Activated naive CD4-positive, alpha-beta T cell treated with anti-CD3 and anti-CD28 coated beads, Interleukin-2, amount 50 U/mL, for 24 hours (primary cell): ENCODE measurements around the gene GSTT2.
"Not testable (repeated sequence)": the region's sequence is repeated elsewhere in the genome, so short reads cannot be mapped to it uniquely, and the experiment has no call there.

Experiments
- H3K27ac Mint-ChIP-seq: one replicate; pipeline ENCODE4 v1.8.0; 2021; ENCODE audit warnings: mild to moderate bottlenecking, mixed read lengths
- H3K27me3 Mint-ChIP-seq: one replicate; pipeline ENCODE4 v1.8.0; 2021; ENCODE audit warnings: mixed read lengths
- H3K36me3 Mint-ChIP-seq: one replicate; pipeline ENCODE4 v1.8.0; 2021; ENCODE audit warnings: mixed read lengths
- H3K4me1 Mint-ChIP-seq: one replicate; pipeline ENCODE4 v1.8.0; 2021; ENCODE audit warnings: mixed read lengths
- H3K4me3 Mint-ChIP-seq: one replicate; pipeline ENCODE4 v1.8.0; 2021; ENCODE audit warnings: mild to moderate bottlenecking, mixed read lengths
- H3K9me3 Mint-ChIP-seq: one replicate; pipeline ENCODE4 v1.8.0; 2021; ENCODE audit warnings: mixed read lengths

Gene GSTT2

GRCh38 chr22:23979557-23980240 lies at the start of gene GSTT2:
Gene GSTT2 (plus strand): TSS chr22:23980134.
- H3K27ac Mint-ChIP-seq, H3K4me1 Mint-ChIP-seq, H3K27me3 Mint-ChIP-seq, H3K4me3 Mint-ChIP-seq, H3K36me3 Mint-ChIP-seq, H3K9me3 Mint-ChIP-seq: not testable (repeated sequence)

DNA sequence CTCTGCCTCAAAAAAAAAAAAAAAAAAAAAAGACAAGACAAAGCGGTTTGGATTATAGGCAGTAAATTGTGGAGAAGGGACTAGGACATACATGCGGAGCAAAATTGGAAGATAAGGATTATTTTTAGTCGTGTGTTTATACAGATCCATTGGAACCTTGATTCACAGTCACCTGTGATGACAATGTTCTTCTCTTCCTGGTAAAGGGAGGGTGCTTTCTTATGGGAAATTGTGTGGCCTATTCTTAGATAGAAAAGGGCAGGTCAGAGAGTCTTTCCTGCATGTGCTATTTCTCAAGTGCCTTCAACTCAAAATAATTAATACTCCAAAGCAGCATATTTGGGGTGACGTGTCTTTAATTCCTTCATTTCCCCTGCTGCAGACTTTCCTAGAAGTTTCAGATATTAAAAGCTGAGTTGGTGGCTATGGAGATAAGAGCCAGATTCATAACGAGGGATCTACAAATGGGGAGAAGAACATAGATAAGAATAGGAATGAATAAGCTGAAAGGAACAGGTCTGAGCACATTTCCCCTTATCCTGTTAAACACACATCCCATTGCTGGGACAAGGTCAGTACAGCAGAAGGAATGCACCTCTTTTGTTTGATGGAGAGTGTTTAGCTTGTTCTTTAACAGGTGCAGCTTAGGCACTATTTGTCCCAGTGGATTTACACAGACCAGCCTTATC lies 41.5 kb upstream of the GSTT2 start:
- Mint-ChIP-seq H3K9me3 (no peaks in the 10 kb centered on the region), H3K27ac (no peak overlapping the region), H3K27me3 (no peaks in the 10 kb centered on the region), H3K4me3 (no peak overlapping the region), H3K36me3 (no peaks in the 10 kb centered on the region), H3K4me1 (no peaks in the 10 kb centered on the region)

DNA sequence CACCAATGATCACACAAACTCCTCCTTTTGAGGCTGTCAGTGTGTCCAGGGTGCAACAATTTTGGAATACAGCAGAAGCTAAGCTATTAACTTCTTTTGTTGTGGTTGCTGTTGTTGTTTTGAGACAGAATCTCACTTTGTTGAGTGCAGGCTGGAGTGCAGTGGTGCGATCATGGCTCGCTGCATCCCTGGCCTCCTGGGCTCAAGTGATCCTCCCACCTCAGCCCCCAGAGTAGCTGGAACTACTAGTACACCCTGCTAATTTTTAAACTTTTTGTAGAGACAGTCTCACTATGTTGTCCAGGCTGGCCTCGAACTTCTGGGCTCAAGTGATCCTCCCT lies 40.9 kb upstream of the GSTT2 start:
- Mint-ChIP-seq H3K9me3 (no peaks in the 10 kb centered on the region), H3K4me1 (no peaks in the 10 kb centered on the region), H3K27me3 (no peaks in the 10 kb centered on the region), H3K4me3 (no peak overlapping the region), H3K27ac (no peak overlapping the region), H3K36me3 (no peaks in the 10 kb centered on the region)

GRCh38 chr22:23940166-23940565 lies 39.8 kb upstream of the GSTT2 start:
- H3K36me3 Mint-ChIP-seq, H3K9me3 Mint-ChIP-seq, H3K4me1 Mint-ChIP-seq, H3K4me3 Mint-ChIP-seq, H3K27me3 Mint-ChIP-seq, H3K27ac Mint-ChIP-seq: not testable (repeated sequence)

DNA sequence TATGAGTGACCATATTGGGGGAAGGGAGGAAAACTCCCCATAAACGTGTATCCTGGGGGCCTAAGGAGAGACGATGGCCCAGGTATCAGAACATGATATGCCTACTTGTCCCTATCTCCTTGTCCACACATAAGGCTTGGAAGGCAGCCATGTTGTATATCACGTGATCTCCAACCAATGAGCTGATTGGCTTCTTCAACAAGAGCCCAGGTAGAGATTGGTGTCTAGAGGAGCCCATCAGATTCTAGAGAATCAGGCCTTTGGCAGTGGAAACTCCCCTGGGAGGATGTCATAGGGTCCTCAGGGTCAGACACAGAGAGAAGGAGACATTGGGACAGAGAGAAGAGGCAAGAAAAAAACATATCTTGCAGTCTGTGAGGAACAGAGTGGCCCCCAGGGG lies 32.5 kb upstream of the GSTT2 start:
- not testable (repeated sequence) for H3K27me3 Mint-ChIP-seq, H3K4me3 Mint-ChIP-seq, H3K4me1 Mint-ChIP-seq, H3K27ac Mint-ChIP-seq, H3K9me3 Mint-ChIP-seq, H3K36me3 Mint-ChIP-seq

DNA sequence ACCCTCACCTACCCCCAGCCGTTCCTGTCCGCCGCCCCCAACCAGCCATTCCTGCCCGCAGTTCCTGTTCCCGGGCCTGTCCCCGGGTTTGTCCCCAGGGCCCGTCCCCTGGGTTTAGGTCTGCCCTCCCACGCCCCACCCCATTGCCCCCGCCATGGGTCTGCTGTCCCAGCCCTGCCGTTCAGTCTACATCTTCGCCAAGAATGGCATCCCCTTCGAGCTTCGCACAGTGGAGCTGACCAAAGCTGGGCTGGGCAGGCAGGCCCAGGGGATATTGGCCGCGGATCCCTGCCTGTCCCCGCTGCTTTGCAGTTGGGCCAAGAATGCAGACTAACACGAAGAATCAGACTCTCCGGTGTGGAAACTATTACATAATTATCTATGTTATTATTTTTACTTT lies 30.2 kb upstream of the GSTT2 start:
- H3K4me1 Mint-ChIP-seq, H3K9me3 Mint-ChIP-seq, H3K36me3 Mint-ChIP-seq, H3K27me3 Mint-ChIP-seq, H3K27ac Mint-ChIP-seq, H3K4me3 Mint-ChIP-seq: not testable (repeated sequence)

- H3K4me1 Mint-ChIP-seq, H3K9me3 Mint-ChIP-seq, H3K27me3 Mint-ChIP-seq, H3K27ac Mint-ChIP-seq, H3K36me3 Mint-ChIP-seq, H3K4me3 Mint-ChIP-seq: not testable (repeated sequence)
These were observed 28.6 kb upstream of the GSTT2 start for GRCh38 chr22:23951383-23951782.

GRCh38 chr22:23952794-23953405 lies 27.0 kb upstream of the GSTT2 start:
- H3K27ac Mint-ChIP-seq, H3K4me1 Mint-ChIP-seq, H3K4me3 Mint-ChIP-seq, H3K36me3 Mint-ChIP-seq, H3K27me3 Mint-ChIP-seq, H3K9me3 Mint-ChIP-seq: not testable (repeated sequence)

DNA sequence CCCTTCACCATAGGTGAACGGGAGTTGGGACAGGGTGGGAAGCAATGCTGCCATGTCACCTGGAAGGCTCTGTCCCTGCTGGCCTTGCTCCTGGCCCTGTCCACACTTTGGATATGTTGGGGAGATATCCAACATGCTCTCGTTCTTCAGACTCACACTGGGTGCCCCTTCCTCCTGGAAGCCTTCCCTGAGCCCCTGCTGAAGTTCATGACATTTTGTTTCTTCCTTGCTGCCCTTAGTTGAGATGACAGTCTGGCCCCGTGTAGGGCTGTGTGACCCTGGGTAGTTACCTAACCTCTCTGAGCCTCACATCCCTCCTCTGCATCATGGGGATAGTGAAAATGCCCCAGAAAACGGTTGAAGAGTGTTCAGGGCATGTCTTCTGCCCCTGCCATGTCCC lies 26.4 kb upstream of the GSTT2 start:
- not testable (repeated sequence) for H3K27me3 Mint-ChIP-seq, H3K4me1 Mint-ChIP-seq, H3K9me3 Mint-ChIP-seq, H3K27ac Mint-ChIP-seq, H3K36me3 Mint-ChIP-seq, H3K4me3 Mint-ChIP-seq

DNA sequence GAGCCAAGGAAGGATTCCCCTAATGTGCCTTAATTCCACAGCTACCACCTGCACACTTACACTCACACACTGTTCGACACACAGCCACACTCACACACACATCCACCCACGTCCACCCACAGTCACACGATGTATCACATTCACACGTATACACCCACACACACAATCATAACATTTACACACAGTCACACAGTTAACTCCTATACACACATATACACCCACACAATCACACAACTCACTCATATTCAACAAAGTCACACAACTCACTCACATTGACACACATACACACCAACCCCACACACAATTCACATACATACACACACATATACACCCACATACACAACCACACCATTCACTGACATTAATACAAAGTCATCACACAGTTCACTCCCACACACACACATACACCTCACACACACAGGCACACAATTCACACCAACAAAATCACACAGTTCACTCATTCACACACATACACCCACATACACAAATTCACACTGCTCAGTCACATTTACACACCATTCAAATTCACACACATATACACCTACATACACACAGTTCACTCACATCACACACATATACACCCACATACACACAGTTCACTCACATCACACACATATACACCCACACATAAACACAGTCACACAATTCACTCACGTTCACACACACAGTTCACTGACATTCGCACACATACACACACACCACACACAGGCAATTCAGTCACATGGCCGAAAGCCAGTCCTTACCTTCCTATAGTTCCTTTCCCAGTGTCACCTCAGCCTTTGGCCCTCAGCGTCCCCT lies 25.5 kb upstream of the GSTT2 start:
- H3K36me3 Mint-ChIP-seq, H3K27me3 Mint-ChIP-seq, H3K27ac Mint-ChIP-seq, H3K4me3 Mint-ChIP-seq, H3K4me1 Mint-ChIP-seq, H3K9me3 Mint-ChIP-seq: not testable (repeated sequence)

- H3K9me3 Mint-ChIP-seq, H3K4me3 Mint-ChIP-seq: not testable (repeated sequence)
These were observed 25.0 kb upstream of the GSTT2 start for GRCh38 chr22:23954991-23955305.

DNA sequence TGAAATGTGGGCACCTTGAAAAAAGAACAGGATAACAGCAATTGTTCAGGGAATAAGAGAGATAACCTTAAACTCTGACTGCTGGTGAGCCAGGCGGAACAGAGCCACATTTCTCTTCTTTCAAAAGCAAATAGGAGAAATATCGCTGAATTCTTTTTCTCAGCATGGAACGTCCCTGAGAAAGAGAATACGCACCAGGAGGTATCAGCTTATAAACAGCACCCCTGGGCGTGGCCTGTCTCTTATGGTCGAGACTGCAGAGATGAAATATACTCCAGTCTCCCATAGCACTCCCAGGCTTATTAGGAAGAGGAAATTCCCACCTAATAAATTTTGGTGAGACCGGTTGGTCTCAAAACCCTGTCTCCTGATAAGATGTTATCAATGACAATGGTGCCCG lies 24.0 kb upstream of the GSTT2 start:
- not testable (repeated sequence) for H3K36me3 Mint-ChIP-seq, H3K4me3 Mint-ChIP-seq, H3K27me3 Mint-ChIP-seq, H3K4me1 Mint-ChIP-seq, H3K9me3 Mint-ChIP-seq, H3K27ac Mint-ChIP-seq

More at GRCh38 chr22:23954991-23955305, 25.0 kb upstream of the GSTT2 start:
- H3K27ac Mint-ChIP-seq, H3K36me3 Mint-ChIP-seq, H3K4me1 Mint-ChIP-seq, H3K27me3 Mint-ChIP-seq: not testable (repeated sequence)

DNA sequence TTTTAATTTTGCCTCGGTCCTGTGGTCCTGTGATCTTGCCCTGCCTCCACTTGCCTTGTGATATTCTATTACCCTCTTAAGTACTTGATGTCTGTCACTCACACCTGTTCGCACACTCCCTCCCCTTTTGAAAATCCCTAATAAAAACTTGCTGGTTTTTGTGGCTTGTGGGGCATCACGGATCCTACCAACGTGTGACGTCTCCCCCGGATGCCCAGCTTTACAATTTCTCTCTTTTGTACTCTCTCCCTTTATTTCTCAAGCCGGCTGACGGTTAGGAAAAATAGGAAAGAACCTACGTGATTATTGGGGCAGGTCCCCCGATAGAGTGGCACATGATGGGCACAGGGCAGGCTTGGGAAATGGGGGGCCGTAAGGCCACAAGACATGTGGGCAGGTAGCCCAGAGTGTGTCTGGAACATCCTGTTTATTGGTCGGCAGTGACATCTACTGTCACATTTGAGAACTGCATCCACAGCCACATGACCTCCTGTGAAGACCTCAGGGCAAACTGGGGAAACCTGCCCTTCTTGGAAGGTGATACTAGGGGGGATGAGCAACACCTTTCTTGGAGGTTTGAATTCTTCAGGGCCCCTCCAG lies 23.5 kb upstream of the GSTT2 start:
- H3K36me3 Mint-ChIP-seq, H3K4me3 Mint-ChIP-seq, H3K9me3 Mint-ChIP-seq, H3K4me1 Mint-ChIP-seq, H3K27ac Mint-ChIP-seq, H3K27me3 Mint-ChIP-seq: not testable (repeated sequence)

DNA sequence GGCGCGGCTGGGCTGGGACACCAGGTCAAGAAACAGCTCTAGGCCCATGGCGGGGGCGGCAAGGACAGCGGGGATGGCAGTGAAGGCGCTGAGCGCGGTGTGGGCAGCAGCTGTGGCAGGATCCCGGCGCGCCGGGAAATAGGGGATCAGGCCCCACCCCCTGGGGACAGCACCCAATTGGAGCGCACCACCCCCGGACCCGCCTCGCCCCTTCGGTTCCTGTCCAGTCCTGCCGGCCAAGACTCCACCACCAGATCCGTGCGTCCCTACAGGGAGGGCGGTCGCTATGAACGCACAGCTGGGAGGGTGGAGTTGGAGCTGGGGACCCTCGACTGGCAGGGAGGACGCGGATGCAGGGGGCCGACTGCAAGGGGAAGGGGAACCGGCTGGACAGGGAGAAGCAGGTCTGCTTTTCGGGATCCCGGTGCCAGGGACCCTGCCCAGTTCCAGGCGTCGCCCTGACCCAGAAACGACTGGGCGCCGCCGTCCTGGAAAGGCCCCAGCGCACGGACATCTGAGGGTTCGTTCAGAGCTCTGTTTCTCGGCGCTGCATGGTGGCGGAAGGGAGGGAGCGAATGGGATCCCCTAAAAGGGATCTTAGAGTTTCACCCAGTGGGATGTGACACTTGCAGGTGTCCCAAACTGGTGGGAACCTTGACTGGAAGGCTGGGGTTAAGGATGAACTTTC lies 18.7 kb upstream of the GSTT2 start, which contains the start of gene GSTT2B:
GSTT2B (minus strand) TSS at position 112 of the 688 bp plus-strand sequence; CDS start at position 48, 64 bp downstream.
- H3K4me1 Mint-ChIP-seq, H3K27ac Mint-ChIP-seq, H3K36me3 Mint-ChIP-seq, H3K4me3 Mint-ChIP-seq, H3K9me3 Mint-ChIP-seq, H3K27me3 Mint-ChIP-seq: not testable (repeated sequence)

- H3K9me3 Mint-ChIP-seq, H3K27me3 Mint-ChIP-seq, H3K27ac Mint-ChIP-seq, H3K36me3 Mint-ChIP-seq, H3K4me3 Mint-ChIP-seq: not testable (repeated sequence)
- H3K4me1 Mint-ChIP-seq, result peaks cover 15% of the 10 kb centered on the region
These were observed 13.8 kb upstream of the GSTT2 start for GRCh38 chr22:23966094-23966493.

DNA sequence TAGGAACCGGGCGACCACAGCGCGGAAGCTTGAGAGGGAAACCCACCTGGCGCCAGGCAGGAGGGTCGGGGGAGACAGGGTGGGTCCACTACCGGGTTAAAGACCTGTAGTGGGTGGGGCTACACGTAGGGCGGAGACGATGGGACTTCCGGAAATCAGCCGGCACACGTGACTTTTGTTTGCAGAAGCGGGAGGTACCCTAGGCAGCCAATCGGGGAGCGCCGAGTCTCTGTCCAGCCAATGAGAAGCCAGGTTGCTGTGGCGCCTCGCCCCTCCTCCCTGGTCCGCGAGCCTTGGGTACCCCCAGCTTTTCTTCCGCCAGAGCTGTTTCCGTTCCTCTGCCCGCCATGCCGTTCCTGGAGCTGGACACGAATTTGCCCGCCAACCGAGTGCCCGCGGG lies 13.4 kb upstream of the GSTT2 start, which contains the start of gene DDTL:
DDTL (plus strand) TSS at position 321 of the 400 bp plus-strand sequence; CDS start at position 348, 27 bp downstream.
- peaks cover 19% of the 10 kb centered on the region for H3K4me1 Mint-ChIP-seq
- not testable (repeated sequence) for H3K4me3 Mint-ChIP-seq

More for the DNA sequence above, 13.4 kb upstream of the GSTT2 start, which contains the start of gene DDTL:
- not testable (repeated sequence) for H3K9me3 Mint-ChIP-seq, H3K36me3 Mint-ChIP-seq, H3K27me3 Mint-ChIP-seq, H3K27ac Mint-ChIP-seq
